Measurements from ENCODE around the gene LIMS2. TPM values are rescaled to one million over a fixed set of nuclear protein-coding genes. Genes with fewer than 3 reads are reported as not detected.

LIMS2 gene
- polyA plus RNA-seq, 2 of the 4 experiments (the other 2 are of a cell fraction) = 1.2 to 6.1 TPM

- FAIRE-seq (no peak), ATAC-seq (no peak; a peak in 1 of 6 replicates), DNase-seq (ENCODE audit: low read depth in 1 of 2, low spot score in 1 of 2) (no peak)
- Histone ChIP-seq H3K9me3 (no peaks in the 10 kb centered on the region; the same call in 2 of the 3 replicates), H3K27ac (no peak overlapping the region), H3K4me2 (no peak overlapping the region), H3K4me1 (no peaks in the 10 kb centered on the region), H3K4me3 (no peak overlapping the region)
- TF ChIP-seq HOXB5 (CRISPR knock-in tag; IDR thresholded peaks at IDR 0.05) (no peak), BHLHE40 (IDR thresholded peaks at IDR 0.05; ENCODE audit: low read depth, low read length) (no peak), KDM5A (IDR thresholded peaks at IDR 0.05) (no peak), RNF2 (IDR thresholded peaks at IDR 0.05; ENCODE audit: borderline replicate concordance, low read depth) (no peak), GATA3 (IDR thresholded peaks at IDR 0.05; ENCODE audit: borderline replicate concordance) (no peak), PBX3 (IDR thresholded peaks at IDR 0.05) (no peak), ATOH8 (CRISPR knock-in tag; IDR thresholded peaks at IDR 0.05; ENCODE audit: low read depth) (no peak), TFCP2L1 (CRISPR knock-in tag; IDR thresholded peaks at IDR 0.05) (no peak), RFX5 (IDR thresholded peaks at IDR 0.05) (no peak), SREBF2 (IDR thresholded peaks at IDR 0.05) (no peak), TP53 (CRISPR knock-in tag; IDR thresholded peaks at IDR 0.05) (no peak), PHF8 (IDR thresholded peaks at IDR 0.05; ENCODE audit: borderline replicate concordance, low read depth) (no peak), NPAS2 (CRISPR knock-in tag; IDR thresholded peaks at IDR 0.05; ENCODE audit: borderline replicate concordance) (no peak), RAD21 (conservative IDR thresholded peaks at IDR 0.05 in 1 of 2, IDR thresholded peaks at IDR 0.05 in 1 of 2) (no peak), JUNB (IDR thresholded peaks at IDR 0.05) (no peak), KDM1A (IDR thresholded peaks at IDR 0.05; ENCODE audit: low read depth) (no peak), ESRRA (IDR thresholded peaks at IDR 0.05; ENCODE audit: borderline replicate concordance, low read length) (no peak), HMGXB4 (CRISPR knock-in tag; IDR thresholded peaks at IDR 0.05; ENCODE audit: borderline replicate concordance) (no peak)
- CTCF ChIA-PET = interaction anchor here (5.0 kb wide), 1 partner anchor 13 kb away, joined by 25 read pairs; no protein-coding TSS in a partner anchor
- WGBS (ENCODE audit: missing lambda C conversion rate) = 78% methylated on average over 7 of the region's 9 CpGs
- POLR2A ChIA-PET = no interaction called here
These were observed 12.3 kb downstream of the LIMS2 start for GRCh38 chr2:127662937-127663565.

GRCh38 chr2:127661949-127662510 lies 13.3 kb downstream of the LIMS2 start:
- ATAC-seq (no peak), FAIRE-seq (no peak), DNase-seq (ENCODE audit: low read depth in 1 of 2, low spot score in 1 of 2) (no peak)
- no peak overlapping the region for H3K4me3 ChIP-seq
- no peak for TF ChIP-seq REST (IDR thresholded peaks at IDR 0.05)
- no peak for TF ChIP-seq EHMT2 (IDR thresholded peaks at IDR 0.05; ENCODE audit: low read depth)
- TF ChIP-seq RNF2 (IDR thresholded peaks at IDR 0.05; ENCODE audit: borderline replicate concordance, low read depth) = no peak
- TF ChIP-seq ZFP36 (IDR thresholded peaks at IDR 0.05; ENCODE audit: borderline replicate concordance, partially characterized antibody) = no peak
- no peak for TF ChIP-seq RARB (CRISPR knock-in tag; IDR thresholded peaks at IDR 0.05)
- no peak for TF ChIP-seq ESRRA (IDR thresholded peaks at IDR 0.05; ENCODE audit: borderline replicate concordance, low read length)
- no peak for TF ChIP-seq HOXA7 (CRISPR knock-in tag; IDR thresholded peaks at IDR 0.05)
- ChIA-PET POLR2A (no interaction called here), CTCF (interaction anchor here (1.1 to 5.0 kb wide), 2 partner anchors 12 to 71 kb away, joined by 4 to 25 read pairs; no protein-coding TSS in a partner anchor)
- no peaks in the 10 kb centered on the region for H3K9me3 ChIP-seq
- no peak overlapping the region for H3K4me2 ChIP-seq
- 64% methylated on average over 9 of the region's 9 CpGs for WGBS (ENCODE audit: missing lambda C conversion rate)
- no peaks in the 10 kb centered on the region for H3K4me1 ChIP-seq
- H3K27ac ChIP-seq = no peak overlapping the region
